Uterus (tissue), 4 donors: ENCODE measurements around the gene ATP7B. TPM values are rescaled to one million over a fixed set of nuclear protein-coding genes. Genes with fewer than 3 reads are reported as not detected.

Source experiments
- DNase-seq, 2 donors: peaks; one replicate each; pipeline ENCODE4 v3.0.0-alpha.2; 2019 to 2020
- H3K27ac ChIP-seq, 2 donors: fragments of 200-600 bp; sonication (generic); 1 replicate in 1 of 2; 2 replicates in 1 of 2; pipeline ENCODE4 v1.5.1; 2016 to 2018
- H3K27me3 ChIP-seq, 2 donors: fragments of 200-600 bp; sonication (generic); one replicate each; pipeline ENCODE4 v1.5.1; 2018 to 2019; ENCODE audit warnings: control low read depth in 1 of 2
- H3K36me3 ChIP-seq, 2 donors: fragments of 200-600 bp; sonication (generic); one replicate each; pipeline ENCODE4 v1.5.1; 2019; ENCODE audit warnings: control low read depth in 1 of 2
- H3K4me1 ChIP-seq, 2 donors: fragments of 200-600 bp; sonication (generic); one replicate each; pipeline ENCODE4 v1.5.1; 2018 to 2019; ENCODE audit warnings: control low read depth in 1 of 2
- H3K4me3 ChIP-seq, 2 donors: fragments of 200-600 bp; sonication (generic); 1 replicate in 1 of 2; 2 replicates in 1 of 2; pipeline ENCODE4 v1.5.1; 2018 to 2019; ENCODE audit warnings: mild to moderate bottlenecking in 1 of 2
- H3K9me3 ChIP-seq, 2 donors: fragments of 200-600 bp; sonication (generic); one replicate each; pipeline ENCODE4 v1.5.1; 2019; ENCODE audit warnings: control low read depth in 1 of 2
- POLR2A ChIP-seq, 2 donors: fragments of 450-650 bp; IDR thresholded peaks; one replicate each; pipeline ENCODE4 v1.6.1; 2016; ENCODE audit warnings: antibody characterized with exemption in 2 of 2, mild to moderate bottlenecking in 1 of 2, moderate library complexity in 1 of 2
- intact Hi-C: fragments of 100-400 bp; cut with DNase I; formaldehyde crosslinking; loops from one replicate; pipeline ENCODE4 v1.15.1; 2023; ENCODE audit warnings: low total_unique reads
- total RNA-seq, 4 donors: library from RNA; depleted of rRNA in 3 of 4; stranded (reverse); fragments of >200 nt in 3 of 4; gene quantifications; one replicate each; pipeline versions ENCODE4 v1.1.0 to v1.2.4, GENCODE V29; 2014 to 2023
- TF ChIP-seq, protein P1 (sequence below), 4 experiments: fragments of 200-600 bp in 2 of 4; fragments of 450-650 bp in 2 of 4; sonication (generic) in 2 of 4; IDR thresholded peaks; one replicate each; pipeline ENCODE4 v1.5.1; 2016 to 2019; ENCODE audit warnings: antibody characterized with exemption in 4 of 4, mild to moderate bottlenecking in 2 of 4, moderate library complexity in 1 of 4
- donor health status: DM: yes; HTN: yes; CAD: no.

ATP7B gene
- total RNA-seq, 4 donors from 2014 or later: 9.2 to 16.2 (median 9.9) TPM

GRCh38 chr13:51907040-51907732 lies 104.1 kb downstream of the ATP7B start:
- intact Hi-C loops: no loop called here
- H3K27ac ChIP-seq: no peak overlapping the region
- no peaks in the 10 kb centered on the region for H3K27me3 ChIP-seq
- H3K9me3 ChIP-seq: no peaks in the 10 kb centered on the region
- H3K36me3 ChIP-seq: no peaks in the 10 kb centered on the region
- no peak overlapping the region for H3K4me3 ChIP-seq
- no peak for DNase-seq
- TF ChIP-seq, protein P1, sequence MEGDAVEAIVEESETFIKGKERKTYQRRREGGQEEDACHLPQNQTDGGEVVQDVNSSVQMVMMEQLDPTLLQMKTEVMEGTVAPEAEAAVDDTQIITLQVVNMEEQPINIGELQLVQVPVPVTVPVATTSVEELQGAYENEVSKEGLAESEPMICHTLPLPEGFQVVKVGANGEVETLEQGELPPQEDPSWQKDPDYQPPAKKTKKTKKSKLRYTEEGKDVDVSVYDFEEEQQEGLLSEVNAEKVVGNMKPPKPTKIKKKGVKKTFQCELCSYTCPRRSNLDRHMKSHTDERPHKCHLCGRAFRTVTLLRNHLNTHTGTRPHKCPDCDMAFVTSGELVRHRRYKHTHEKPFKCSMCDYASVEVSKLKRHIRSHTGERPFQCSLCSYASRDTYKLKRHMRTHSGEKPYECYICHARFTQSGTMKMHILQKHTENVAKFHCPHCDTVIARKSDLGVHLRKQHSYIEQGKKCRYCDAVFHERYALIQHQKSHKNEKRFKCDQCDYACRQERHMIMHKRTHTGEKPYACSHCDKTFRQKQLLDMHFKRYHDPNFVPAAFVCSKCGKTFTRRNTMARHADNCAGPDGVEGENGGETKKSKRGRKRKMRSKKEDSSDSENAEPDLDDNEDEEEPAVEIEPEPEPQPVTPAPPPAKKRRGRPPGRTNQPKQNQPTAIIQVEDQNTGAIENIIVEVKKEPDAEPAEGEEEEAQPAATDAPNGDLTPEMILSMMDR (IDR thresholded peaks at IDR 0.05): no peak
- no peak for TF ChIP-seq POLR2A (IDR thresholded peaks at IDR 0.05)
- no peaks in the 10 kb centered on the region for H3K4me1 ChIP-seq

GRCh38 chr13:51906581-51906980 lies 104.7 kb downstream of the ATP7B start:
- Histone ChIP-seq H3K9me3 (no peaks in the 10 kb centered on the region), H3K4me1 (no peaks in the 10 kb centered on the region)
- DNase-seq: no peak

GRCh38 chr13:51905787-51906186 lies 105.5 kb downstream of the ATP7B start:
- intact Hi-C loops: no loop called here
- H3K27ac ChIP-seq: no peak overlapping the region
- TF ChIP-seq POLR2A (IDR thresholded peaks at IDR 0.05): no peak
- TF ChIP-seq, protein P1 (IDR thresholded peaks at IDR 0.05): no peak
- H3K4me1 ChIP-seq: no peaks in the 10 kb centered on the region
- H3K9me3 ChIP-seq: no peaks in the 10 kb centered on the region
- H3K27me3 ChIP-seq: no peaks in the 10 kb centered on the region
- H3K36me3 ChIP-seq: no peaks in the 10 kb centered on the region
- no peak overlapping the region for H3K4me3 ChIP-seq
- no peak for DNase-seq

More at GRCh38 chr13:51906581-51906980, 104.7 kb downstream of the ATP7B start:
- Histone ChIP-seq H3K36me3 (no peaks in the 10 kb centered on the region), H3K27ac (no peak overlapping the region), H3K27me3 (no peaks in the 10 kb centered on the region), H3K4me3 (no peak overlapping the region)
- intact Hi-C loops: no loop called here
- TF ChIP-seq, protein P1 (IDR thresholded peaks at IDR 0.05): no peak
- TF ChIP-seq POLR2A (IDR thresholded peaks at IDR 0.05): no peak

DNA sequence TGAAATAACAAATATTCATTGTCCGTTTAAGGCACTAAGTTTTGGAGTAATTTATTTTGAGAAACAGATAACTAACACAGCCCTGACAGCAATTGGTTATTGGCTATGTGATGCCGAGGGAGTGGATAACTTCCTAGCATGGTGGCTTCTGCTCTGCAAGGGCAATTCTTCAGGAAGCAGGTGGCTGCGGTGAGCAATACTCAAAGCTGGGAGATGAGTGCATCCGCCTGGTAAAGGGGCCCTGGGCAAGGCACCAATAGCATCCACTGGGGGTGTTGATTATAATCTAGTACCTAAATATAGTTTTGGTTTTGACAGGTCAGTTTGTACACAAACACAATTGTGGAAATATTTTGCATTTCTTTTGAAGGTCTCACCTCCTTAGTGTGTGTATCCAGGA lies 108.5 kb downstream of the ATP7B start:
- no peak for TF ChIP-seq POLR2A (IDR thresholded peaks at IDR 0.05)
- no peak for DNase-seq
- intact Hi-C loops: no loop called here

DNA sequence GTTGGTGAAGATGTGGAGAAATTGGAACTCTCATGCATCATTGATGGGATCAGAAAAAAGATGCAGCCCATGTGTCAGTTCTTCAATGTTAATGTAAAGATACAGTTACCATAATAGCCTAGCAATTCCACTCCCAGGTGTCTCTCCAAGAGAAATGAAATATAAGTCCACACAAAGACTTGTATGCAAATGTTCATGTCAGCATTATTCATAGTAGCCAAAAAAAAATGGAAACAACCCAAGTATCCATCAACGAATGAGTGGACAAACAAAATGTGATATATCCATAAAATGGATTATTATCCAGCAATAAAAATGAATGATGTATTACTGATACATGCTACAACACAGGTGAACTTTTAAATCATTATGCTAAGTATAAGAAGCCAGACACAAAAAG lies 110.8 kb downstream of the ATP7B start:
- no peak for DNase-seq
- Histone ChIP-seq H3K36me3 (no peaks in the 10 kb centered on the region), H3K27me3 (no peaks in the 10 kb centered on the region), H3K4me3 (no peak overlapping the region), H3K9me3 (no peaks in the 10 kb centered on the region), H3K27ac (no peak overlapping the region), H3K4me1 (no peaks in the 10 kb centered on the region)
- intact Hi-C loops: no loop called here
- TF ChIP-seq, protein P1 (IDR thresholded peaks at IDR 0.05): no peak
- TF ChIP-seq POLR2A (IDR thresholded peaks at IDR 0.05): no peak

More for the DNA sequence above, 108.5 kb downstream of the ATP7B start:
- no peak overlapping the region for H3K27ac ChIP-seq
- H3K27me3 ChIP-seq: no peaks in the 10 kb centered on the region
- no peaks in the 10 kb centered on the region for H3K36me3 ChIP-seq
- no peak overlapping the region for H3K4me3 ChIP-seq
- H3K9me3 ChIP-seq: no peaks in the 10 kb centered on the region
- H3K4me1 ChIP-seq: no peaks in the 10 kb centered on the region
